IPS-20b (cell line): Measurements from ENCODE around the gene LUZP2.
"Not testable (repeated sequence)": the region's sequence is repeated elsewhere in the genome, so short reads cannot be mapped to it uniquely, and the experiment has no call there.

ENCODE experiments used
- H3K27ac ChIP-seq: one replicate; pipeline ENCODE4 v1.5.1; 2013; ENCODE audit warnings: low read length
- H3K27me3 ChIP-seq: 2 replicates; pipeline ENCODE4 v1.6.1; 2013; ENCODE audit warnings: mild to moderate bottlenecking, low read length, inconsistent platforms; ENCODE audit not compliant: insufficient read depth
- H3K36me3 ChIP-seq: 2 replicates; pipeline ENCODE4 v1.6.1; 2013; ENCODE audit warnings: low read depth, mild to moderate bottlenecking, inconsistent platforms, low read length, moderate library complexity; ENCODE audit not compliant: insufficient read depth
- H3K4me1 ChIP-seq: 2 replicates; pipeline ENCODE4 v1.6.1; 2013; ENCODE audit warnings: mild to moderate bottlenecking, control low read depth, inconsistent platforms, low read length, moderate library complexity; ENCODE audit not compliant: insufficient read depth
- H3K4me3 ChIP-seq: 2 replicates; pipeline ENCODE4 v1.5.1; 2013; ENCODE audit warnings: mild to moderate bottlenecking, low read length, inconsistent platforms
- H3K9ac ChIP-seq: 2 replicates; pipeline ENCODE4 v1.6.1; 2013; ENCODE audit warnings: low read depth, mild to moderate bottlenecking, inconsistent platforms, low read length, moderate library complexity
- H3K9me3 ChIP-seq: 2 replicates; pipeline ENCODE4 v1.6.1; 2013; ENCODE audit warnings: mild to moderate bottlenecking, low read depth, low read length, inconsistent platforms; ENCODE audit not compliant: insufficient read depth

Gene LUZP2

DNA sequence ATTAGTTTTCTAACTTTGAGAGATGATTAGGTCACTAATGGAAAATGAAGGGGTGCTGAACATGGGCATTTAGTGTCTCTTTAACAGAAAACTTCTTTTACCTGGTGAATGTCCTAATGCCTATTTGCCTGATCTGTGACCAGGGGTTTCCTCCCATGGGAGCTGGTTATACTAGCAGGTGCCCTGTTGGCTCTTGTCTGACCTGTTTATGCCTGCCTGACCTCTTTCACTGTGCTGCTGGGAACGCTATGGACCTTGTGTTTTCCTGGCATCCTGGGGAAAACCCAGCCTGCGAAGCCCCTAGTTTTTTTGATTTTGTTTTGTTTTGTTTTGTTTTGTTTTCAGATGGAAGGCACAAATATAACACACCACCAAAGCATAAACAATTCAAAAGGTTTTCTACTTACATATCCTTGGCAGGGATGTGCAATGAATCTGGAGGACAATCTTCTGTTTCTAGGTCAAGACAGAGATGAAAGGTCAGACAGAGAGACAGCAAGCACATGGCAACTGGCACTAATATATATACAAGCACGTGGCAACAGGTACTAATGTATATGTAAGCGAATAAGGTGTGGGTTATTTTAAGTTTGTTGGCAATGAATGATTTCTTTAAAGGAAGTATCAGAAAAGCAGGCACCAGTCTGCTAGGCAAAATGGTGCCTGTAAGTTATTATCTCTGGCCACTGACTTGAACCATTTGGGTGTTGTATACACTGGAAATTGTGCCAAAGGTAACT is 390.2 kb downstream of the LUZP2 start:
- Histone ChIP-seq H3K27ac (no peak overlapping the region), H3K9ac (no peak overlapping the region)

DNA sequence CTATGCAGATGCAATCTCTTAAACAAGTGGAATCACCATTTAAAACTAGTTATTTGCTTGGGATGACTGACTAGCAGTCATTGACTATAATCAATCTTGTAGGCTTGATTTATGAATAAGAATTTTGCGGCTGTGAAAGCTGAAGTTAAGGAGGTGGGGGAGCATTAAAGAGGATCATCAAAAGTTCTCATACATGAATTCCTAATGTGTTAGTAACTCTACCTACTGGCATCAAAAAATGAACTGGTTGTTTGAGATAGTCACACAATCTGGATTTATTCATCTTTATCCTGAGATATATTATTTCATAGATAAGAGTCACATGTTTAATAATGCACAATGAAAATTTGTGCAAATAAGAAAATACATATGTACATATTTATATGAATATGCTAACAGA is 393.6 kb downstream of the LUZP2 start:
- Histone ChIP-seq H3K36me3 (no peaks in the 10 kb centered on the region), H3K9ac (no peak overlapping the region), H3K9me3 (no peaks in the 10 kb centered on the region), H3K27ac (no peak overlapping the region), H3K4me1 (no peaks in the 10 kb centered on the region), H3K4me3 (no peak overlapping the region), H3K27me3 (no peaks in the 10 kb centered on the region)

More for the DNA sequence above, 390.2 kb downstream of the LUZP2 start:
- Histone ChIP-seq H3K27me3 (no peaks in the 10 kb centered on the region), H3K9me3 (no peaks in the 10 kb centered on the region), H3K36me3 (no peaks in the 10 kb centered on the region), H3K4me3 (no peak overlapping the region), H3K4me1 (no peaks in the 10 kb centered on the region)

DNA sequence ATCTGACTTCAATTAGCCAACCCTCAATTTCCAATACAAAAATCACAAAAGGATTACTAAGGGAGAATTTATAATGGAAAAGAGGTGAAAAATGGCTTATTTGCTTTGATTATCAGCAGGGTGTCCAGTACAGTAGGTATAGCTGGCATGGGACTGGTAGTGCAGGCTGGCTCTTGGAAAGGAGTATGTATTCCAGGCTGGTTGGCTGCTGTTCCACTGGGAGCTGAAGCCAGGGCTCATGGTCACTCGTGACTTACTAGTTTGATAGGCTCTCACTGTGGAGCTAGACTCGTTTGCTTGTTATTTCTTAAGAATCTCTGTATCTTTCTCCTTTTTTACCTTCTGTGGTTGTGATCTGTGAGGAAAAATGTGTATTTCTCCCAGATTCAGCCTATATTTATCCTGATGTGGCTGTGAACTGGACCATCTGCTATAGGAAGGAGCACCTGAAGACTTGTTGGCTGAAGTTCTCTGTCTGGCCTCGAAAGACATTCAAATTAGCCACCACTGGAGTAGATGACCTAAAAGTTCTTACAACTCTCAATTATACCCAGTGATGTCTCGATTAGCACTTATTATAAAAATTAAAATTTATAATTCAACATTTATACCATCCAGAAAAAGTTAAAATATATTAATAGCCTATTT is 395.1 kb downstream of the LUZP2 start:
- not testable (repeated sequence) for H3K27ac ChIP-seq, H3K27me3 ChIP-seq, H3K36me3 ChIP-seq, H3K4me3 ChIP-seq, H3K9ac ChIP-seq, H3K4me1 ChIP-seq, H3K9me3 ChIP-seq

DNA sequence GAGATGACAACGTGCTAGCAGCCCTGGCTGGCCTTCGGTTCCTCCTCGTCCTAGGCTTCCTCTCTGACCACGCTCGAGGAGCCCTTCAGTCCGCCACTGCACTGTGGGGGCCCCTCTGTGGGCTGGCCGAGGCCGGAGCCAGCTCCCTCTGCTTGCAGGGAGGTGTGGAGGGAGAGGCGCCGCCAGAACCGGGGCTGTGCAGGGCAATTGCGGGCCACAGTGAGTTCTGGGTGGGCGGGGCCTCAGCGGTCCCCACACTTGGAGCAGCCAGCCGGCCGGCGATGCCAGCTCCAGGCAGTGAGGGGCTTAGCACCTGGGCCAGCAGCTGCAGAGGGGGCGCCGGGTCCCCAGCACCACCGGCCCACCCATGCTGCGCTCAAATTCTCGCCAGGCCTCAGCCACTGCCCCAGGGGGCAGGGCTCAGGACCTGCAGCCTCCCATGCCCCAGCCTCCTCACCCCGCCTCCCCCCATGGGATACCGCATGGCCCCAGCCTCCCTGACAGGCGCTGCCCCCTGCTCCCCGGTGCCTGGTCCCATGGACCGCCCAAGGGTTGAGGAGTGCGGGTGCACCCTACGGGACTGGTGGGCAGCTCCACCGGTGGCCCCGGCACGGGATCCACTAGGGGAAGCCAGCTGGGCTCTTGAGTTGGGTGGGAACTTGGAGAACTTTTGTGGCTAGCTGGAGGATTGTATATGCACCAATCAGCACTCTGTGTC is 399.4 kb downstream of the LUZP2 start:
- Histone ChIP-seq H3K27ac (no peak overlapping the region), H3K9me3 (no peaks in the 10 kb centered on the region), H3K4me3 (no peak overlapping the region), H3K27me3 (no peaks in the 10 kb centered on the region), H3K36me3 (no peaks in the 10 kb centered on the region), H3K9ac (no peak overlapping the region), H3K4me1 (no peaks in the 10 kb centered on the region)

GRCh38 chr11:24900514-24900913 is 403.7 kb downstream of the LUZP2 start:
- Histone ChIP-seq H3K9ac (no peak overlapping the region), H3K4me1 (no peaks in the 10 kb centered on the region), H3K27ac (no peak overlapping the region), H3K27me3 (no peaks in the 10 kb centered on the region), H3K36me3 (no peaks in the 10 kb centered on the region), H3K4me3 (no peak overlapping the region), H3K9me3 (no peaks in the 10 kb centered on the region)

DNA sequence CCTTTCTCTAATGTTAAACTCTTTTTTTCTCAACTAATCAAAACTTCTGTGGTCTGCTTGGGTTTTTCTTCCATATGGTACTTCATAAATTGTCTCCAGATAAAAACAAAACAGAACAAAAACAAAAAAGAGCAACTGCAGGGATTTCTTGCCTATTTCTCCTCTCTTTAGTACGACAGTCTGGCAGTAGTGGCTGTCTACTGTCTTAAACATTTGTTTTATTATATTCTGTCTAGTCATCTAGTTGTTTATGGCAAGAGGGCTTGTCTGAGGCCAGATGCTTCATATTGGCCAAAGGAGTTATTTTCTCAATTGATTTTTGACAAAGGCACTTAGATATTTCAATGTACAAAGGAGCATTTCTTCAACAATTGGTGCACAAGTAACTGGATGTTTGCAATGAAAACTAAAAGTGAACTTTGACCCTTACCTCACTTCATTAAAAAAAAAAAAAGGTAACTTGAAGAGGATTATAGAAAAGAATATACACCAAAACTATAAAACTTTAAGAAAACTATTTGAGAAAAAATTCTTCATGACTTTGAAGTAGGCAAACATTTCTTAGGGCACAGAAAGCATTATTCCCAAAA is 404.2 kb downstream of the LUZP2 start:
- no peak overlapping the region for H3K27ac ChIP-seq
- H3K9ac ChIP-seq: no peak overlapping the region
- H3K4me3 ChIP-seq: no peak overlapping the region
- H3K27me3 ChIP-seq: no peaks in the 10 kb centered on the region
- H3K9me3 ChIP-seq: no peaks in the 10 kb centered on the region
- H3K36me3 ChIP-seq: no peaks in the 10 kb centered on the region
- H3K4me1 ChIP-seq: no peaks in the 10 kb centered on the region

DNA sequence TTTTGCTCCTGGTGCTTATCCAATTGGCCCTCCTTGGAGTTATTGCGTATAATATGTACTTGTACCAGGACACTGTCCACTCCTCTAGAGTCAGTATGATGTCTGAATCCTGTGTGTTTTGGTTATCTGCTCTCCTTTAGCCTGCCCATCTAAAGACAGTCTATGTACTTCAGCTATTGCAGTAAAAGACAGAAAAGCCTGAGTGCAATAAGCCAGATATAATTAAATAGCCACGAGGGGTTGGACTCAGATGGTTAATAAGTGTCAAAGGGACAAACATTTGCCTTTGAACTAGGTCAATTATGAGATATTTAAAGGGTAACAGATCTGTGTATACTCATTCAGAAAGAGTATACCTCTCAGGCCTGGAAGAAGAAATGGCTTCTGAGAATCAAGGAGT is 406.7 kb downstream of the LUZP2 start:
- Histone ChIP-seq H3K9me3 (no peaks in the 10 kb centered on the region), H3K36me3 (no peaks in the 10 kb centered on the region), H3K9ac (no peak overlapping the region), H3K27ac (no peak overlapping the region), H3K4me1 (no peaks in the 10 kb centered on the region), H3K4me3 (no peak overlapping the region), H3K27me3 (no peaks in the 10 kb centered on the region)

GRCh38 chr11:24925091-24925490 is 428.2 kb downstream of the LUZP2 start:
- Histone ChIP-seq H3K27me3 (no peaks in the 10 kb centered on the region), H3K36me3 (no peaks in the 10 kb centered on the region), H3K9me3 (no peaks in the 10 kb centered on the region), H3K4me3 (no peak overlapping the region), H3K4me1 (no peaks in the 10 kb centered on the region), H3K9ac (no peak overlapping the region), H3K27ac (no peak overlapping the region)

DNA sequence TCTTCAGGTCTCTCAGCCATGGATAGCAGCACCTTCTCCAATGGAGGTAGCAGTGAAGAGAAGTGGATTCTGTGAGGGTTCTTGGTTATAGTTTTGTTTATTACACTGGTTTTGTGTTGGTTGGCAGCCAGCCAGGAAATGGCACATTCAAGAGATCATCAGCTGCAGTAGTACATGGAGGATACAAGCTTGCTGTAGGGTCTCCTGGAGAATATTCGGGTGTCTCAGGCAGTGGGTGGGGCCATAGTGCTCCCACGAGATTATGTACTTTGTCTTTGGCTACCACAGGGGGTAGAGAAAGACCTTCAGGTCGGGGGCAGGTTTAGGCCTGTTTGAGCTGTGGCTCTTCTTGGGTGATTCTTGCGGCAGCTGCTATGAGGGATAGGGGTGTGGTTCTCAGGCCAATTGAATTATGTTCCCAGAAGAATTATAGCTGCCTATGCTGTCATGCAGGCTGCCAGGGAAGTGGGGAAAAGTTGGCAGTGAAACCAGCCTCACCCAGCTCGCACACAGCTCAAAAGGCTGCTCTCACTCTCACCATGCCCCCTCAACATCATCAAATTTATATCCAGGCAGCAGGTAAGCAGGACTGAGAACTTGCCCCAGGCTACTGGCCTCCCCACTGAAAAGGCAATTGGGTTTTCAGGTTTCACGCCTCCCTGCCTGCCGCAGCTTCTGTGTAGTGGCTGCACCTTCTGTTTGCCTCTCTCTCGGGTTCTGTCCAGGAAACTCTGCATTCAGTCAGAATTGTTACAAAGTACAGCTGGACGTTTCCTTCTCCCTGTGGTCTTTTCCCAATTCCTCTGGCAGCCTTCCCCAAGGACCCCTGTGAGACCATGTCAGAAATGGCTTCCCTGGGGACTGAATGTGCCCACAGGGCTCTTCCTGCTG is 435.5 kb downstream of the LUZP2 start:
- Histone ChIP-seq H3K4me3 (no peak overlapping the region), H3K9ac (no peak overlapping the region), H3K27ac (no peak overlapping the region), H3K27me3 (no peaks in the 10 kb centered on the region), H3K4me1 (peaks cover 6% of the 10 kb centered on the region; the same call in 1 of the 2 replicates), H3K9me3 (no peaks in the 10 kb centered on the region), H3K36me3 (no peaks in the 10 kb centered on the region)

- no peaks in the 10 kb centered on the region for H3K9me3 ChIP-seq
- no peaks in the 10 kb centered on the region for H3K36me3 ChIP-seq
- H3K27ac ChIP-seq: no peak overlapping the region
- H3K9ac ChIP-seq: no peak overlapping the region
- no peak overlapping the region for H3K4me3 ChIP-seq
- H3K4me1 ChIP-seq: peaks cover 6% of the 10 kb centered on the region; the same call in 1 of the 2 replicates
- no peaks in the 10 kb centered on the region for H3K27me3 ChIP-seq
Observed at GRCh38 chr11:24934733-24935439, 438.0 kb downstream of the LUZP2 start.
